ENCODE results near the gene HSPA9.

The HSPA9 gene

DNA sequence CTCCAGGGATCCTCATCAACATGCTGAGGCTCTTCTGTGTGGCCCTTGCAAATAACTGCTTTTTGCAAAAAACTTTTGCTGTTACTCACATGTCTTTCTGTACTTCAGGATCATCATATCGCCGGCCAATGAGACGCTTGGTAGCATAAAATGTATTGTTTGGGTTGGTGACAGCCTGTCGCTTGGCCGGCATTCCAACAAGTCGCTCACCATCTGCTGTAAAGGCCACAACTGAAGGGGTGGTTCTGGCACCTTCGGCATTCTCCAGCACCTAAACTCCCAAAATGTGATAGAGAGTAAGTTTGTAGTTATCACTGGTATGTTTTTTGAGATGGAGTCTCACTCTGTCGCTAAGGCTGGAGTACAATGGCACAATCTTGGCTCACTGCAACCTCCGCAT is 4.3 kb downstream of the HSPA9 start:
- TF ChIP-seq, protein P1, sequence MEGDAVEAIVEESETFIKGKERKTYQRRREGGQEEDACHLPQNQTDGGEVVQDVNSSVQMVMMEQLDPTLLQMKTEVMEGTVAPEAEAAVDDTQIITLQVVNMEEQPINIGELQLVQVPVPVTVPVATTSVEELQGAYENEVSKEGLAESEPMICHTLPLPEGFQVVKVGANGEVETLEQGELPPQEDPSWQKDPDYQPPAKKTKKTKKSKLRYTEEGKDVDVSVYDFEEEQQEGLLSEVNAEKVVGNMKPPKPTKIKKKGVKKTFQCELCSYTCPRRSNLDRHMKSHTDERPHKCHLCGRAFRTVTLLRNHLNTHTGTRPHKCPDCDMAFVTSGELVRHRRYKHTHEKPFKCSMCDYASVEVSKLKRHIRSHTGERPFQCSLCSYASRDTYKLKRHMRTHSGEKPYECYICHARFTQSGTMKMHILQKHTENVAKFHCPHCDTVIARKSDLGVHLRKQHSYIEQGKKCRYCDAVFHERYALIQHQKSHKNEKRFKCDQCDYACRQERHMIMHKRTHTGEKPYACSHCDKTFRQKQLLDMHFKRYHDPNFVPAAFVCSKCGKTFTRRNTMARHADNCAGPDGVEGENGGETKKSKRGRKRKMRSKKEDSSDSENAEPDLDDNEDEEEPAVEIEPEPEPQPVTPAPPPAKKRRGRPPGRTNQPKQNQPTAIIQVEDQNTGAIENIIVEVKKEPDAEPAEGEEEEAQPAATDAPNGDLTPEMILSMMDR (IDR thresholded peaks at IDR 0.05; ENCODE audit: low read depth, low read length, missing control alignments): no peak
- DNase-seq (ENCODE audit: extremely low read depth, low read depth): no peak
- H3K4me3 ChIP-seq (replicated peaks; ENCODE audit: low read depth, low read length): no peak overlapping the region

DNA sequence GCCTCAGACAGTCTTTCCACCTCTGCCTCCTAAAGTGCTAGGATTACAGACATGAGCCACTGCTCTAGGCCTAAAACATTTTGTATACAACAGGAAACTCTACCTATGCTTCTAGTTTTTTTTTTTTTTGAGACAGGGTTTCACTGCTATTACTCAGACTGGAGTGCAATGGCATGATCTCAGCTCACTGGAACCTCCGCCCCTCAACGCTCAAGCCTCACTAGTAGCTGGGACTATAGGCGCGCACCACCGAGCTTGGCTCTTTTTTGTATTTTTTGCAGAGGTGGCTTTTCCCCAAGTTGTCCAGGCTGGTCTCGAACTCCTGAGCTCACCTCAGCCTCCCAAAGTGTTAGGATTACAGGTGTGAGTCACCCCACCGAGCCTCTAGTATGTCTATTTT is 5.4 kb downstream of the HSPA9 start:
- no peak for DNase-seq (ENCODE audit: extremely low read depth, low read depth)
- H3K4me3 ChIP-seq (replicated peaks; ENCODE audit: low read depth, low read length): no peak overlapping the region
- TF ChIP-seq, protein P1 (IDR thresholded peaks at IDR 0.05; ENCODE audit: low read depth, low read length, missing control alignments): no peak

DNA sequence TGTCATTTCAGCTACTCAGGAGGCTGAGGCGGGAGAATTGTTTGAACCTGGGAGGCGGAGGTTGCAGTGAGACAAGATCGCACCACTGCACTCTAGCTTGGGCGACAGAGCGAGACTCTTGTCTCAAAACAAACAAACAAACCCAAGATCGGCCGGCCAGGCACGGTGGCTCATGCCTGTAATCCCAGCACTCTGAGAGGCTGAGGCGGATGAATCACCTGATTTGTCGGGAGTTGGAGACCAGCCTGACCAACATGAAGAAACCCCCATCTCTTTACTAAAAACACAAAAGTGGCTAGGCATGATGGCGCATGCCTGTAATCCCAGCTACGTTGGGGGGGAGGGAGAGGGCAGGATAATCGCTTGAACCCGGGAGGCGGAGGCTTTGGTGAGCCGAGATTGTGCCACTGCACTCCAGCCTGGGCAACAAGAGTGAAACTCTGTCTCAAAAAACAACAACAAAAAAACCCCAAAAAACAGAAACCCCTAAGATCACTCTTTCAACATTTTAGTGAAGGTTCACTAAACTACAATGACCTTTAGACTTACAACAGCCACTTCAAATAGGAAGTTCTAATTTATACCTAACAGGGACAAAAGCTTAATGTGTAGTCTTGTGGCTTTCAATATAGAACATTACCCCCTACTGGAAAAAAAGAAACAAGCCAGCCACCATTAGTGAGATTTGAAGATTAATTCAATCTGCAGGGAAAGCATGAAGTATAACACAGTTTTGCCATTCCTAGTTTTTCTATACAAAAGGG is 7.0 kb downstream of the HSPA9 start:
- H3K4me3 ChIP-seq (replicated peaks; ENCODE audit: low read depth, low read length): no peak overlapping the region
- no peak for DNase-seq (ENCODE audit: extremely low read depth, low read depth)
- TF ChIP-seq, protein P1 (IDR thresholded peaks at IDR 0.05; ENCODE audit: low read depth, low read length, missing control alignments): no peak

DNA sequence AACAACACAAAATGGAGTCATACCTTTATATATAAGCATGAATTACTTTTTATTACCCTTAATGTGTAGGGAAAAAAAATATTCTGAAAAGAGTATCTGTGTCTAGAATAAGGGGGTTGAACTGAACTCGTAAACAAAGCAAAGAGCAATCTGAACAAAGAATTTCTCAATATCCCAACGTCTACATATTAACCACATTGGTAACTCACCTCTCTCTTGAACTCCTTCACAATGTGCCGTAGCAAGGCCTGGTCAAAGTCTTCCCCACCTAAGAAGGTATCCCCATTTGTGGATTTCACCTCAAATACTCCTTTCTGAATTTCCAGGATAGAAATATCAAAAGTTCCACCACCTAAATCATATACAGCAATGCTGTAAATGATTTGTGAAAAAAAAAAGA is 8.4 kb downstream of the HSPA9 start:
- H3K4me3 ChIP-seq (replicated peaks; ENCODE audit: low read depth, low read length): no peak overlapping the region
- no peak for DNase-seq (ENCODE audit: extremely low read depth, low read depth)
- TF ChIP-seq, protein P1 (IDR thresholded peaks at IDR 0.05; ENCODE audit: low read depth, low read length, missing control alignments): no peak

DNA sequence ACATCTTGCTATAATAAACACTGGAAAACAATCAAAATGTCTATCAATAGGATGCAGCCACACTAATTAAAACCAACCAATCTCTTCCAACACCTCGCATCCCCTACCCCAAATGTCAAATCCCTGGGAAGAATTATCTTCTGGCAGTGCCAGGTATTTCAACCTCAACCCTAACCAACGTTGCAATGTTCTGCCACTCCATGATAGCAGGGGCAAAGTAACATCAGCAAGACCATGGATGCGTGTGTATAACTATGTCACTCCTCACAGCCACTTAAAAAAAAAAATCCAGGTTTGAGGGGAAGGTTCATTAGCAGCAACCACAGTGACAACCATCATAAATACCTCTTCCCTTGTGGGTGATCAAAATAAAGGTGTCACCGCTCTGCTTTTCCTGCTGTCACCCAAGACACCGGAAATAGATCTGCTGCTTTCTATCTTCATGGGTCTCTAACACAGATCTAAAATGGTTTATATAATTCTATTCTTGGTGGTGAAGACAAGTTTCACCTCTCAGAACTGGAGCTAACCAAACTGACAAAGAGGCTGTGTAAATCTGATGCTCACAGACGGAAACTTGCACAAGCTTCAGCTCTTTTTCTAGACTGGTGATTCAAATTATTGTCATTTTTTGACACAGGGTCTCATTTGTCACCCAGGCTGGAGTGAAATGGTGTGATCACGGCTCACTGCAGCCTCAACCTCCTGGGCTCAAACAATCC is 9.9 kb downstream of the HSPA9 start:
- no peak for DNase-seq (ENCODE audit: extremely low read depth, low read depth)
- TF ChIP-seq, protein P1 (IDR thresholded peaks at IDR 0.05; ENCODE audit: low read depth, low read length, missing control alignments): no peak
- H3K4me3 ChIP-seq (replicated peaks; ENCODE audit: low read depth, low read length): no peak overlapping the region

DNA sequence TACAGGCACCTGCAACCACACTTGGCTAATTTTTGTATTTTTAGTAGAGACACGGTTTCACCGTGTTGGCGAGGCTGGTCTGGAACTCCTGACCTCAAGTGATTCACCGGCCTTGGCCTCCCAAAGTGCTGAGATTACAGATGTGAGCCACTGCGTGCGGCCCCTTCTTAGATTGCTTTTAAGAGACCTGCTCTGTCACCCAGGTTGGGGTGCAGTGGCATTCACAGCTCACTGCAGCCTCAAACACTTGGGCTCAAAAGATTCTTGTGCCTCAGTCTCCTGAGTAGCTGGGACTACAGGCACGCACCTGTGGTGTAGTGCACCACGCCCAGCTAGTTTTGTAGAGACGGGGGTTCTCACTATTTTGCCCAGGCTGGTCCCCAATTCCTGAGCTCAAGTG is 11.0 kb downstream of the HSPA9 start:
- no peak for DNase-seq (ENCODE audit: extremely low read depth, low read depth)

More for the DNA sequence above, 11.0 kb downstream of the HSPA9 start:
- TF ChIP-seq, protein P1 (IDR thresholded peaks at IDR 0.05; ENCODE audit: low read depth, low read length, missing control alignments): no peak
- H3K4me3 ChIP-seq (replicated peaks; ENCODE audit: low read depth, low read length): no peak overlapping the region

Data from HFF-Myc (cell line).